ENCODE results near the gene OR11H7.

DNA sequence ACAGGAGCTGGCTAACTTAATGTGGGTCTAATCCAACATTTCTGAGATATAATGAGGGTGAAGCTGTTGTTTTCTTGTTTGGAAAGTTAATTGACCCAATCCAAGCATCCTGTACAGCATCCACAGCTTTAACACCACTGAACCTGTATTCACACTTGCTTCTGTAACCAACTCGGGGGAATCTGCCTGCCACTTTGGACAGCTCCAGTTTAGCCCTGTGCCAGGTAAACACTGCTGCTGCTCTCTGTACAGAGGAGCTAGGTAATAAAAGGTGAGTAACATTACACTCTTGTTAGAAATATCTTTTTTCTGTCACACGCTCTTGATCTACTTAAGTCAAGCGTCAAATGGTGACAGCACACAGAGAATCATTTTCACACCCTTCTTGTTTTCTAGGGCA lies 37.4 kb upstream of the OR11H7 start:
- TF ChIP-seq ZZZ3 (IDR thresholded peaks at IDR 0.05) (no peak), NR3C1 (CRISPR knock-in tag; IDR thresholded peaks at IDR 0.05) (no peak), NFYB (IDR thresholded peaks at IDR 0.05; ENCODE audit: extremely low read depth, insufficient read length) (no peak), TCF7 (IDR thresholded peaks at IDR 0.05; ENCODE audit: borderline replicate concordance) (no peak)
